WTC11 (cell line): ENCODE measurements around the gene AADAT.

Experiments used
- CBFB ChIP-seq: sonication (generic); formaldehyde crosslinking; IDR thresholded peaks from 2 replicates; pipeline ENCODE4 v1.8.1; 2022; ENCODE audit warnings: mild to moderate bottlenecking, low read depth, missing genetic modification reagents
- FOXK1 ChIP-seq: sonication (generic); formaldehyde crosslinking; IDR thresholded peaks from 2 replicates; pipeline ENCODE4 v1.8.0; 2022; ENCODE audit warnings: mild to moderate bottlenecking, moderate library complexity, missing genetic modification reagents
- FOXP1 ChIP-seq: sonication (generic); formaldehyde crosslinking; IDR thresholded peaks from 2 replicates; pipeline ENCODE4 v1.8.0; 2022; ENCODE audit warnings: missing genetic modification reagents, mild to moderate bottlenecking, moderate library complexity, borderline replicate concordance
- NFYB ChIP-seq: sonication (generic); formaldehyde crosslinking; conservative IDR thresholded peaks from 2 replicates; pipeline ENCODE4 v1.8.0; 2022; ENCODE audit warnings: low read depth, missing genetic modification reagents
- NR3C1 ChIP-seq: sonication (generic); formaldehyde crosslinking; conservative IDR thresholded peaks from 2 replicates; pipeline ENCODE4 v1.8.1; 2023; ENCODE audit warnings: low read depth, mild to moderate bottlenecking, missing genetic modification reagents
- TP53 ChIP-seq: sonication (generic); formaldehyde crosslinking; IDR thresholded peaks from 2 replicates; pipeline ENCODE4 v1.8.1; 2023; ENCODE audit warnings: mild to moderate bottlenecking, missing genetic modification reagents
- TF ChIP-seq, protein P1 (sequence below): fragments of 200-600 bp; IDR thresholded peaks from 2 replicates; pipeline ENCODE4 v1.8.0; 2022; ENCODE audit warnings: antibody characterized with exemption
- TF ChIP-seq, protein P2 (sequence below): sonication (generic); formaldehyde crosslinking; IDR thresholded peaks from 2 replicates; pipeline ENCODE4 v1.8.1; 2023; ENCODE audit warnings: mild to moderate bottlenecking, moderate library complexity, missing genetic modification reagents
- TF ChIP-seq, protein P3 (sequence below): sonication (generic); formaldehyde crosslinking; IDR thresholded peaks from 2 replicates; pipeline ENCODE4 v1.8.0; 2022; ENCODE audit warnings: mild to moderate bottlenecking, missing genetic modification reagents
- TF ChIP-seq, protein P4 (sequence below): sonication (generic); formaldehyde crosslinking; IDR thresholded peaks from 2 replicates; pipeline ENCODE4 v1.8.0; 2022; ENCODE audit warnings: mild to moderate bottlenecking, missing genetic modification reagents
- TF ChIP-seq, protein P5 (sequence below): sonication (generic); formaldehyde crosslinking; IDR thresholded peaks from 2 replicates; pipeline ENCODE4 v1.8.1; 2023; ENCODE audit warnings: mild to moderate bottlenecking, missing genetic modification reagents

DNA sequence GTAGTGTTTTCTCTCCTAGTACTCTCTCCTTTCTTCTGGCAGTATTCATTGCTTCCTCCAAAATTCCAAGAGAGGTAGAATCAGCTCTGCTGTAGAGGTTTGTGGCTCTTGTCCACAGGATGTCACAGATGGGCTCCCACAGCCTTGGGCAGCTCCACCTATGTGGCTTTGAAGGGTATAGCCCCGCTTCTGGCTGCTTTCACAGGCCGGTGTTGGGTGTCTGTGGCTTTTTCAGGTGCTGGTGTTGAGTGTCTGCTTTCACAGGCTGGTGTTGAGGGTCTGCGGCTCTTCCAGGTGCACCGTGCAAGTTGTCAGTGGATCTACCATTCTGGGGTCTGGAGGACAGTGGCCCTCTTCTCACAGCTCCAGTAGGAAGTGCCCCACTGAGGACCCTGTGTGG, 7.9 kb upstream of the AADAT start:
- TF ChIP-seq, protein P1, sequence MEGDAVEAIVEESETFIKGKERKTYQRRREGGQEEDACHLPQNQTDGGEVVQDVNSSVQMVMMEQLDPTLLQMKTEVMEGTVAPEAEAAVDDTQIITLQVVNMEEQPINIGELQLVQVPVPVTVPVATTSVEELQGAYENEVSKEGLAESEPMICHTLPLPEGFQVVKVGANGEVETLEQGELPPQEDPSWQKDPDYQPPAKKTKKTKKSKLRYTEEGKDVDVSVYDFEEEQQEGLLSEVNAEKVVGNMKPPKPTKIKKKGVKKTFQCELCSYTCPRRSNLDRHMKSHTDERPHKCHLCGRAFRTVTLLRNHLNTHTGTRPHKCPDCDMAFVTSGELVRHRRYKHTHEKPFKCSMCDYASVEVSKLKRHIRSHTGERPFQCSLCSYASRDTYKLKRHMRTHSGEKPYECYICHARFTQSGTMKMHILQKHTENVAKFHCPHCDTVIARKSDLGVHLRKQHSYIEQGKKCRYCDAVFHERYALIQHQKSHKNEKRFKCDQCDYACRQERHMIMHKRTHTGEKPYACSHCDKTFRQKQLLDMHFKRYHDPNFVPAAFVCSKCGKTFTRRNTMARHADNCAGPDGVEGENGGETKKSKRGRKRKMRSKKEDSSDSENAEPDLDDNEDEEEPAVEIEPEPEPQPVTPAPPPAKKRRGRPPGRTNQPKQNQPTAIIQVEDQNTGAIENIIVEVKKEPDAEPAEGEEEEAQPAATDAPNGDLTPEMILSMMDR, result no peak
- TF ChIP-seq FOXK1 (CRISPR knock-in tag) (no peak), TP53 (no peak), NR3C1 (CRISPR knock-in tag) (no peak), NFYB (no peak), FOXP1 (CRISPR knock-in tag) (no peak), CBFB (CRISPR knock-in tag) (no peak)
- TF ChIP-seq, protein P2, sequence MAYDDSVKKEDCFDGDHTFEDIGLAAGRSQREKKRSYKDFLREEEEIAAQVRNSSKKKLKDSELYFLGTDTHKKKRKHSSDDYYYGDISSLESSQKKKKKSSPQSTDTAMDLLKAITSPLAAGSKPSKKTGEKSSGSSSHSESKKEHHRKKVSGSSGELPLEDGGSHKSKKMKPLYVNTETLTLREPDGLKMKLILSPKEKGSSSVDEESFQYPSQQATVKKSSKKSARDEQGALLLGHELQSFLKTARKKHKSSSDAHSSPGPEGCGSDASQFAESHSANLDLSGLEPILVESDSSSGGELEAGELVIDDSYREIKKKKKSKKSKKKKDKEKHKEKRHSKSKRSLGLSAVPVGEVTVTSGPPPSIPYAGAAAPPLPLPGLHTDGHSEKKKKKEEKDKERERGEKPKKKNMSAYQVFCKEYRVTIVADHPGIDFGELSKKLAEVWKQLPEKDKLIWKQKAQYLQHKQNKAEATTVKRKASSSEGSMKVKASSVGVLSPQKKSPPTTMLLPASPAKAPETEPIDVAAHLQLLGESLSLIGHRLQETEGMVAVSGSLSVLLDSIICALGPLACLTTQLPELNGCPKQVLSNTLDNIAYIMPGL (CRISPR knock-in tag), result no peak
- TF ChIP-seq, protein P3, sequence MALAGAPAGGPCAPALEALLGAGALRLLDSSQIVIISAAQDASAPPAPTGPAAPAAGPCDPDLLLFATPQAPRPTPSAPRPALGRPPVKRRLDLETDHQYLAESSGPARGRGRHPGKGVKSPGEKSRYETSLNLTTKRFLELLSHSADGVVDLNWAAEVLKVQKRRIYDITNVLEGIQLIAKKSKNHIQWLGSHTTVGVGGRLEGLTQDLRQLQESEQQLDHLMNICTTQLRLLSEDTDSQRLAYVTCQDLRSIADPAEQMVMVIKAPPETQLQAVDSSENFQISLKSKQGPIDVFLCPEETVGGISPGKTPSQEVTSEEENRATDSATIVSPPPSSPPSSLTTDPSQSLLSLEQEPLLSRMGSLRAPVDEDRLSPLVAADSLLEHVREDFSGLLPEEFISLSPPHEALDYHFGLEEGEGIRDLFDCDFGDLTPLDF (CRISPR knock-in tag), result no peak
- TF ChIP-seq, protein P4, sequence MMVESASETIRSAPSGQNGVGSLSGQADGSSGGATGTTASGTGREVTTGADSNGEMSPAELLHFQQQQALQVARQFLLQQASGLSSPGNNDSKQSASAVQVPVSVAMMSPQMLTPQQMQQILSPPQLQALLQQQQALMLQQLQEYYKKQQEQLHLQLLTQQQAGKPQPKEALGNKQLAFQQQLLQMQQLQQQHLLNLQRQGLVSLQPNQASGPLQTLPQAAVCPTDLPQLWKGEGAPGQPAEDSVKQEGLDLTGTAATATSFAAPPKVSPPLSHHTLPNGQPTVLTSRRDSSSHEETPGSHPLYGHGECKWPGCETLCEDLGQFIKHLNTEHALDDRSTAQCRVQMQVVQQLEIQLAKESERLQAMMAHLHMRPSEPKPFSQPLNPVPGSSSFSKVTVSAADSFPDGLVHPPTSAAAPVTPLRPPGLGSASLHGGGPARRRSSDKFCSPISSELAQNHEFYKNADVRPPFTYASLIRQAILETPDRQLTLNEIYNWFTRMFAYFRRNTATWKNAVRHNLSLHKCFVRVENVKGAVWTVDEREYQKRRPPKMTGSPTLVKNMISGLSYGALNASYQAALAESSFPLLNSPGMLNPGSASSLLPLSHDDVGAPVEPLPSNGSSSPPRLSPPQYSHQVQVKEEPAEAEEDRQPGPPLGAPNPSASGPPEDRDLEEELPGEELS, result no peak
- TF ChIP-seq, protein P5, sequence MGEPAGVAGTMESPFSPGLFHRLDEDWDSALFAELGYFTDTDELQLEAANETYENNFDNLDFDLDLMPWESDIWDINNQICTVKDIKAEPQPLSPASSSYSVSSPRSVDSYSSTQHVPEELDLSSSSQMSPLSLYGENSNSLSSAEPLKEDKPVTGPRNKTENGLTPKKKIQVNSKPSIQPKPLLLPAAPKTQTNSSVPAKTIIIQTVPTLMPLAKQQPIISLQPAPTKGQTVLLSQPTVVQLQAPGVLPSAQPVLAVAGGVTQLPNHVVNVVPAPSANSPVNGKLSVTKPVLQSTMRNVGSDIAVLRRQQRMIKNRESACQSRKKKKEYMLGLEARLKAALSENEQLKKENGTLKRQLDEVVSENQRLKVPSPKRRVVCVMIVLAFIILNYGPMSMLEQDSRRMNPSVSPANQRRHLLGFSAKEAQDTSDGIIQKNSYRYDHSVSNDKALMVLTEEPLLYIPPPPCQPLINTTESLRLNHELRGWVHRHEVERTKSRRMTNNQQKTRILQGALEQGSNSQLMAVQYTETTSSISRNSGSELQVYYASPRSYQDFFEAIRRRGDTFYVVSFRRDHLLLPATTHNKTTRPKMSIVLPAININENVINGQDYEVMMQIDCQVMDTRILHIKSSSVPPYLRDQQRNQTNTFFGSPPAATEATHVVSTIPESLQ (CRISPR knock-in tag), result no peak
